LNCAP (cell line): ENCODE results near the gene EMC10.

ENCODE experiments used
- TF ChIP-seq, protein P1 (sequence below): fragments of 450-650 bp; IDR thresholded peaks from 2 replicates; pipeline ENCODE4 v1.5.1; 2017; ENCODE audit warnings: mild to moderate bottlenecking

Gene EMC10

DNA sequence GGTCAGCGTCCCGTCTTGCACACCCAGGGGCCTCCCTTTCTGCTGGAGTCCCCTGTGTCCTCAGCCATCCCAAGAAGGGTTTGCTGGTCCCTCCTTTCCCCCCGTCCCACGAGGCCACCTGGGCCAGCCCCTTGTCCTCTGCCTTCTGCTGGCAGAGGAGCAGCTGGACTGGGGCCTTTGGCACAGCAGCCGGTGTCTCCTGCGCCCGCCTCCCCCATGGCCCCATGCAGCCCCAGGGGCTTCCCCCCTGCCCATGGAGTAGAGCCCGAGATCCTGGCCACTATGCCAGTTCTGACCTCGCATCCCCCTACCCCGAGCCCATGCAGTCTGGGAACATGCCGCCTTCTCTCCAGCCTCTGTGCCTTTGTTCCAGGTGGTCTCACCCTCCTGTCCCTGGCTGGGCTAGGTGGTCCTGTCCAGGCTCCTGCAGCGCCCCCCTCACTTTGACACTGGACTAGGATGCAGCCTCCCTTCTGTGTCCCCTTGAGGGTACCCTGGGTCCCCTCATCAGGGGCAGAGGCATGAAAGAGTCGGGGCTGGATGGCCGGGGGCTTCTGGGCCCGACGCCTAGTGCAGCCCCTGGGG, 6.1 kb downstream of the EMC10 start:
- TF ChIP-seq, protein P1, sequence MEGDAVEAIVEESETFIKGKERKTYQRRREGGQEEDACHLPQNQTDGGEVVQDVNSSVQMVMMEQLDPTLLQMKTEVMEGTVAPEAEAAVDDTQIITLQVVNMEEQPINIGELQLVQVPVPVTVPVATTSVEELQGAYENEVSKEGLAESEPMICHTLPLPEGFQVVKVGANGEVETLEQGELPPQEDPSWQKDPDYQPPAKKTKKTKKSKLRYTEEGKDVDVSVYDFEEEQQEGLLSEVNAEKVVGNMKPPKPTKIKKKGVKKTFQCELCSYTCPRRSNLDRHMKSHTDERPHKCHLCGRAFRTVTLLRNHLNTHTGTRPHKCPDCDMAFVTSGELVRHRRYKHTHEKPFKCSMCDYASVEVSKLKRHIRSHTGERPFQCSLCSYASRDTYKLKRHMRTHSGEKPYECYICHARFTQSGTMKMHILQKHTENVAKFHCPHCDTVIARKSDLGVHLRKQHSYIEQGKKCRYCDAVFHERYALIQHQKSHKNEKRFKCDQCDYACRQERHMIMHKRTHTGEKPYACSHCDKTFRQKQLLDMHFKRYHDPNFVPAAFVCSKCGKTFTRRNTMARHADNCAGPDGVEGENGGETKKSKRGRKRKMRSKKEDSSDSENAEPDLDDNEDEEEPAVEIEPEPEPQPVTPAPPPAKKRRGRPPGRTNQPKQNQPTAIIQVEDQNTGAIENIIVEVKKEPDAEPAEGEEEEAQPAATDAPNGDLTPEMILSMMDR, result no peak

DNA sequence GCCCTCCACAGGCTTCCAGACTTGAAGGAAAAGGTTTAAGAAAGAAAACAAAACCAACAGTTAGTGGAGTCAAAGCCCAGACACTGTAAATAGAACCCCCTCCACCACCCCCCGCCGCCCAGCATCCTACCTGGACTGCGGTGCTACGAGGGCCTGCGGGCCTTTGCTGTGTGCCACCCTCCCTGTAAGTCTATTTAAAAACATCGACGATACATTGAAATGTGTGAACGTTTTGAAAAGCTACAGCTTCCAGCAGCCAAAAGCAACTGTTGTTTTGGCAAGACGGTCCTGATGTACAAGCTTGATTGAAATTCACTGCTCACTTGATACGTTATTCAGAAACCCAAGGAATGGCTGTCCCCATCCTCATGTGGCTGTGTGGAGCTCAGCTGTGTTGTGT, 6.6 kb downstream of the EMC10 start:
- TF ChIP-seq, protein P1, result no peak

DNA sequence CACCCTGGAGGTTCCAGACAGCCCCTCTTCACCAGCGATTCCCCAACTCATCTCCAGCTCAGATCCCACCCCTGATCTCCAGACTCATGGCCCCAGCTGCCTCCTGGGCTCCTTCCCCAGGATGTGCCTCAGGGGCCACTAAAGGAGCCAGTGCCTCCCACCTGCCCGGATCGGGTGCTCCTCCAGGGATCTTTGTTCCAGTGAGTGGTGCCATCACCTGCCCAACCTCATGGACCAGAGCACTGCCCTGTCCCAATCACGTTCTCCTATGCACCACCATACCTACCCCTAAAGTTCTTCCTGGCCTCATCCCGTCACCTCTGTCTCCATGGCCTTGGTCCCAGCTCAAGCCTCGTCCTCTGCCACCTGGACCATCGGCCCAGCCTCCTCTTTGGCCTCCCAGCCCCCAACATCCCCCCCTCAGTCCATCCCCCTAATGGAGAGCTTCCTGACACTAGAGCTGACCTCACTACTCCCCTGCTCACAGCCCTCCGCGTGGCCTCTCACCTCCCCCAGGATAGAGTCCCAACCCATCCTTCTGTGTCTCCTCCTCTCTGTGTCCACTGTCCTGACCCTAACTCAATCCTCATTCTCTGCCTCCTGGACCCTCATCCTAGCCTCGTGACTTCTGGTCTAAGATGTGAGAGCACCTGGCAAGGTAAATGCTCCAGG, 9.1 kb downstream of the EMC10 start:
- TF ChIP-seq, protein P1, result no peak

DNA sequence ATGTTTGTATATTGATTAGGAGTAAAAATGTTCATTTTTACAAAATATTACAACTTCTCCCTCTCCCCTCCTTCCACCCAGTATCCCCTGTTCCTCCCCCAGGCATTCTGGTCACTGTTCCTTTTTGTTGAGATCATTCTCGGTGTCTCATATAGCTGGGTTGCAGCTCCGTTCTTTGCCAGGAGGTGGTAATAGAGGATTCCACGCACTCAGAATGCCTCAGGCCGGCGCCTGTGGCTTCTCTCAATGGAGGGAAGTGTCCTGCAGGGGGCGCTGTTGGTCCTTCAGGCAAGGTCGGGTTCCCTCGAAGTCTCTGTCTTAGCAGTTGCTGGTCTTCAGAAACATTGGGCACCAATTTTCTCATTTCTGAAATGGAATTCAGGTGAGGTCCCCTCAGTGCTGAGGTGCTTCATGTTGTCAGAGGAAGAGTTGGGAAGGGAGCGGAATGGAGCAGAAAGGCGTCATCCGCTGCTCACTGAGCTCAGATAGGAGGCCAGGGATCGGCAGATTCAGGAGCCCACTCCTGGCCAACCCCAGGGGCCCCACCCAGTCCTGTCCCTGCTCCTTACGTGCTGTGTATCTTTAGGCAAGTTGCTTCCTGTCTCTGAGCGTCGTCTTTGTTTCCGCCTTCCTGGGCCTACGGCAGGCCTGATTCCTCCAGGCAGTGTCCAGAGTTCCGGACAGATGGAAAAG, 10.7 kb downstream of the EMC10 start:
- TF ChIP-seq, protein P1, result peak; percentile 60

DNA sequence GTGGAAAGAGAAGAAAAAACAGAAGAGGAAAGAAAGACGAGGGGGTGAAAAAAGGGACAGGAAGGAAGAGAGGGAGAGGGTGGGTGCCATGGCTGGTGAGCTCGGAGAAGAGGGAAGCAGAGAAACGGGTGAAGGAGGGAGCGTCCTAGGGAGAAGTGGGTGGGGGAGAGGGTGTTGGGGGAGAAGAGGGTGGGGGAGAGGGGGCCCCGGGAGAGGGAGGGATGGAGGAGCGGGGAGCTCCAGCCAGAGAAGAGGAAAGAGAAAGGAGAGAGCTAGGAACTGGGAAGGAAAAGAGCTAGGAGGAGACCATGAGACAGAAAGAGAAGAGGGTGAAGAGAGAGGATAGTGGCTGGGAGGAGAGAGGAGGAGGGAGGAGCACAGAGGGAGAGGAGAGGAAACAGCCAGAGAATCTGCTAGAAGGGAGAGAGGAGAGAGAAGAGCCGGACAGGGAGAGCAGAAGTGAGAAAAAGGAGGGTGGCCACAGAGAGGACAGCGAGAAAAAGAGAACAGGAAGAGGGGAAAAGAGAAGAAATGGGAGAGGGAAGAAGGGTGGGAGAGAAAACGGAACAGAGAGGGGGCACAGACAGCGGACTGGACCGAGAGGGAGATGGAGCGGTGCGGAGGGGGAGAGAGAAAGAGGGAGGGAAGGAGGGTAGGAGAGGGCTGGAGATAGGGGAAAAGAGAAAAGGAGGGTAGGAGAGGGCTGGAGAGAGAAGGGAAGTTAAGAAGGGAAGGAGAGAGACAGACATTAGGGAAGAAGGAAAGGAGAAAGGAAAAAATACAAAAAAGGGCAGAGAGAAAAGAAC, 12.3 kb downstream of the EMC10 start:
- TF ChIP-seq, protein P1, result no peak

DNA sequence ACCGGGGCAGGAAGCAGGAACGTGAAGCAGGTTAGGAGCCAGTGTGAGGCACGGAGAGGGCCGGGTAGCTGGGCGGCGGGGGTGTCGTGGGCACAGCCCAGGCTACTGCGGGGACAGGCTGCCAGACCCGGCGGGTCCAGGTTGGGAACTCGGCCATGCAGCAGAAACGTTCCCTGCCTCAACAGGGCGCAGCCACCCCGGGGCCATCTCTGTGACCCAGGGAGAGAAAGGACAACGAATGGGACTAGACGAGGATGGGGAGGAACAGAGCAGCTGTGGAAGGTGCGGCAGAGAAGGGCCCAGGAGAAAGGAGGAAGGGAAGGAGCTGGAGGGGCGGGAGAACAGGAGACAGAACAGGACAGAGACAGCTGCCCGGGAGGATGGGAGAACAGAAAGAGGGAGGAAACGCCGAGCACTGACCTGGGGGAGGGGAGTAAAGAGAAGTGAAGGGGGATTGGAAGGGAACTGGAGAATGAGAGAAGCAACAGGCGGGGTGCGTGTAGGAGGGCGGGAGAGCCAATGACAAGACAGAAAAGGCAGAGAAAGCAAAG, 13.2 kb downstream of the EMC10 start:
- TF ChIP-seq, protein P1, result no peak

DNA sequence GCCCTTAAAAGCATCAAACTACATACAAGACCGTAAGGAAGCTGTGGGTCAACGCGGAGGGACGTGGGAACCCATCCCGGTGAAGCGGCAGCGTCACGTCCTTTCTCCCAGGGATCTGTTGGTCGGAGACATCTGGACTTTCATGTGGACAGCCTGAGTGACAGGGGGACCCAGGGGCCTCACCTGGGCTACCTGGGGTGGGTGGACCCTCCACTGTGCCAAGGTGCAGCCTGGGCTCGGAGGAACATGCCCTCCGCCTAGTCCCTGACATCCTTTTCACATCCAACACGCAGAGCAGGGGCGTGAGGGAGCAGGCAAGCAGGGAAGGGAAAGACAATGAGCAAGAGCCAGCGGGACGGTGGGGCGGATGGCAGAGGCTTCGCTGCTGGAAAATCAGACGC, 14.1 kb downstream of the EMC10 start:
- TF ChIP-seq, protein P1, result no peak
